ENCODE data around the gene APBB3.

APBB3 gene

DNA sequence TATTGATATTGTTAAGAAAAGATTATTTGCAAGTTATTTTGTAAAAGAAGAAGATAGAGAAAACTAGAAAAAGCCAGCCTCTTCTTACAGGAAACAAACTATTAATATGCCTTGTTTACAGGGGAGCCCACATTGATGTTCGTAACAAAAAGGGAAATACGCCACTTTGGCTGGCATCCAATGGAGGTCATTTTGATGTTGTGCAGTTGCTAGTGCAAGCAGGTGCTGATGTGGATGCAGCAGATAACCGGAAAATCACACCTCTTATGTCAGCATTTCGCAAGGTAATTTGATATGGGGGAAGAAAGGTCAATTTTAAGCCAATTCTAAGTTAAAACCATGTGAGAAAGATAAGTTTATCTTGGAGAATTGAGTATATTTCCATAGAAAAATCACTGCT is 54.5 kb downstream of the APBB3 start:
- H3K27ac ChIP-seq: no peak overlapping the region
- H3K36me3 ChIP-seq (ENCODE audit: insufficient read depth, low read length): peaks cover 96% of the 10 kb centered on the region
- TF ChIP-seq POLR2AphosphoS5 (IDR thresholded peaks at IDR 0.05; ENCODE audit: borderline replicate concordance, low read depth, low read length): no peak
- TF ChIP-seq FOXP2 (optimal IDR thresholded peaks at IDR 0.05; ENCODE audit: control extremely low read depth, extremely low read length, insufficient read depth): no peak
- no peak for TF ChIP-seq EZH2 (IDR thresholded peaks at IDR 0.05)
- no peaks in the 10 kb centered on the region for H3K9me3 ChIP-seq (ENCODE audit: low read depth, low read length)
- no peak overlapping the region for H3K9ac ChIP-seq (ENCODE audit: insufficient read length)
- DNase-seq (ENCODE audit: low read depth, low spot score): no peak
- no peak overlapping the region for H3K4me3 ChIP-seq

Data from SK-N-MC (cell line).